Transverse colon (tissue), 3 donors: Measurements from ENCODE around the gene NCF4.

ENCODE experiments used
- POLR2A ChIP-seq: fragments of 450-650 bp; IDR thresholded peaks from one replicate; pipeline ENCODE4 v1.6.1; 2016; ENCODE audit warnings: antibody characterized with exemption, mild to moderate bottlenecking, moderate library complexity
- TF ChIP-seq, protein P1 (sequence below), 5 experiments: fragments of 200-600 bp in 3 of 5; fragments of 450-650 bp in 2 of 5; sonication (generic) in 3 of 5; IDR thresholded peaks; 1 replicate in 2 of 5; 2 replicates in 3 of 5; pipeline ENCODE4 v1.5.1; 2016 to 2017; ENCODE audit warnings: antibody characterized with exemption in 5 of 5, inconsistent platforms in 3 of 5, mild to moderate bottlenecking in 2 of 5, moderate library complexity in 1 of 5

- TF ChIP-seq, protein P1, sequence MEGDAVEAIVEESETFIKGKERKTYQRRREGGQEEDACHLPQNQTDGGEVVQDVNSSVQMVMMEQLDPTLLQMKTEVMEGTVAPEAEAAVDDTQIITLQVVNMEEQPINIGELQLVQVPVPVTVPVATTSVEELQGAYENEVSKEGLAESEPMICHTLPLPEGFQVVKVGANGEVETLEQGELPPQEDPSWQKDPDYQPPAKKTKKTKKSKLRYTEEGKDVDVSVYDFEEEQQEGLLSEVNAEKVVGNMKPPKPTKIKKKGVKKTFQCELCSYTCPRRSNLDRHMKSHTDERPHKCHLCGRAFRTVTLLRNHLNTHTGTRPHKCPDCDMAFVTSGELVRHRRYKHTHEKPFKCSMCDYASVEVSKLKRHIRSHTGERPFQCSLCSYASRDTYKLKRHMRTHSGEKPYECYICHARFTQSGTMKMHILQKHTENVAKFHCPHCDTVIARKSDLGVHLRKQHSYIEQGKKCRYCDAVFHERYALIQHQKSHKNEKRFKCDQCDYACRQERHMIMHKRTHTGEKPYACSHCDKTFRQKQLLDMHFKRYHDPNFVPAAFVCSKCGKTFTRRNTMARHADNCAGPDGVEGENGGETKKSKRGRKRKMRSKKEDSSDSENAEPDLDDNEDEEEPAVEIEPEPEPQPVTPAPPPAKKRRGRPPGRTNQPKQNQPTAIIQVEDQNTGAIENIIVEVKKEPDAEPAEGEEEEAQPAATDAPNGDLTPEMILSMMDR (IDR thresholded peaks at IDR 0.05), result no peak
- TF ChIP-seq POLR2A, result no peak
These were observed 44.5 kb upstream of the NCF4 start for GRCh38 chr22:36816339-36816635.
